H9 (cell line): ENCODE data around the gene SORD. TPM values are rescaled to one million over a fixed set of nuclear protein-coding genes. Genes with fewer than 3 reads are reported as not detected.

ENCODE experiments used
- DNase-seq: peaks from one replicate; pipeline ENCODE4 v3.0.0-alpha.2; 2017
- H2AFZ ChIP-seq: one replicate; pipeline ENCODE4 v1.6.1; 2013; ENCODE audit warnings: mild to moderate bottlenecking, low read length, control low read depth, moderate library complexity
- H2AK5ac ChIP-seq: 2 replicates; pipeline ENCODE4 v1.6.1; 2013; ENCODE audit warnings: low read length, control low read depth, mixed read lengths; ENCODE audit not compliant: insufficient read length
- H2BK120ac ChIP-seq: one replicate; pipeline ENCODE4 v1.6.1; 2013; ENCODE audit warnings: low read depth, mild to moderate bottlenecking, low read length, control low read depth, inconsistent platforms; ENCODE audit not compliant: poor library complexity, severe bottlenecking
- H2BK12ac ChIP-seq: 2 replicates; pipeline ENCODE4 v1.6.1; 2013; ENCODE audit warnings: low read length, control low read depth, mixed read lengths, low read depth; ENCODE audit not compliant: insufficient read length
- H2BK15ac ChIP-seq: 2 replicates; pipeline ENCODE4 v1.6.1; 2013; ENCODE audit warnings: low read depth, low read length, control low read depth
- H2BK20ac ChIP-seq: one replicate; pipeline ENCODE4 v1.6.1; 2013; ENCODE audit warnings: low read depth, mild to moderate bottlenecking, low read length, control low read depth, inconsistent platforms; ENCODE audit not compliant: poor library complexity, severe bottlenecking
- H2BK5ac ChIP-seq: 2 replicates; pipeline ENCODE4 v1.6.1; 2013; ENCODE audit warnings: low read length, control low read depth, mixed read lengths; ENCODE audit not compliant: insufficient read length
- H3K14ac ChIP-seq: 2 replicates; pipeline ENCODE4 v1.6.1; 2013; ENCODE audit warnings: low read length, control low read depth; ENCODE audit not compliant: insufficient read depth
- H3K18ac ChIP-seq: 2 replicates; pipeline ENCODE4 v1.6.1; 2013; ENCODE audit warnings: low read depth, mild to moderate bottlenecking, mixed read lengths, low read length, control low read depth; ENCODE audit not compliant: insufficient read length
- H3K23ac ChIP-seq: 2 replicates; pipeline ENCODE4 v1.6.1; 2013; ENCODE audit warnings: low read length, control low read depth, mixed read lengths, low read depth; ENCODE audit not compliant: insufficient read length
- H3K23me2 ChIP-seq: 2 replicates; pipeline ENCODE4 v1.6.1; 2013; ENCODE audit warnings: low read depth, mild to moderate bottlenecking, mixed read lengths, low read length, control low read depth; ENCODE audit not compliant: insufficient read length, poor library complexity, severe bottlenecking
- H3K27ac ChIP-seq: 2 replicates; pipeline ENCODE4 v1.5.1; 2013; ENCODE audit warnings: low read length, control low read depth, mixed read lengths, low read depth; ENCODE audit not compliant: insufficient read length
- H3K27me3 ChIP-seq: 2 replicates; pipeline ENCODE4 v1.6.1; 2013; ENCODE audit warnings: low read length, control low read depth, inconsistent platforms; ENCODE audit not compliant: insufficient read depth
- H3K4ac ChIP-seq: 2 replicates; pipeline ENCODE4 v1.6.1; 2013; ENCODE audit warnings: low read depth, mild to moderate bottlenecking, control low read depth, inconsistent platforms, low read length, moderate library complexity
- H3K4me1 ChIP-seq: 2 replicates; pipeline ENCODE4 v1.6.1; 2013; ENCODE audit warnings: low read length, control low read depth, inconsistent platforms; ENCODE audit not compliant: insufficient read depth
- H3K4me2 ChIP-seq: 2 replicates; pipeline ENCODE4 v1.6.1; 2013; ENCODE audit warnings: low read length, control low read depth, mixed read lengths; ENCODE audit not compliant: insufficient read length, insufficient read depth
- H3K56ac ChIP-seq: 2 replicates; pipeline ENCODE4 v1.6.1; 2013; ENCODE audit warnings: low read depth, mild to moderate bottlenecking, mixed read lengths, low read length, control low read depth; ENCODE audit not compliant: insufficient read length
- H3K79me1 ChIP-seq: 2 replicates; pipeline ENCODE4 v1.6.1; 2013; ENCODE audit warnings: low read depth, mild to moderate bottlenecking, moderate library complexity, low read length, control low read depth, inconsistent platforms; ENCODE audit not compliant: insufficient read depth, poor library complexity, severe bottlenecking
- H3K79me2 ChIP-seq: 2 replicates; pipeline ENCODE4 v1.6.1; 2013; ENCODE audit warnings: low read length, control low read depth, inconsistent platforms; ENCODE audit not compliant: insufficient read depth
- H3K9ac ChIP-seq: 2 replicates; pipeline ENCODE4 v1.6.1; 2013; ENCODE audit warnings: low read length, control low read depth, mixed read lengths; ENCODE audit not compliant: insufficient read length; ENCODE audit errors: extremely low read depth
- H3K9me3 ChIP-seq: one replicate; pipeline ENCODE4 v1.6.1; 2013; ENCODE audit warnings: low read depth, low read length, inconsistent platforms; ENCODE audit not compliant: control insufficient read depth
- H3T11ph ChIP-seq: one replicate; pipeline ENCODE4 v1.6.1; 2013; ENCODE audit warnings: mild to moderate bottlenecking, low read length, control low read depth, inconsistent platforms
- H4K20me1 ChIP-seq: one replicate; pipeline ENCODE4 v1.6.1; 2013; ENCODE audit not compliant: control insufficient read depth, insufficient read length, insufficient read depth
- H4K5ac ChIP-seq: 2 replicates; pipeline ENCODE4 v1.6.1; 2013; ENCODE audit warnings: low read depth, mild to moderate bottlenecking, mixed read lengths, low read length, control low read depth; ENCODE audit not compliant: insufficient read length
- H4K8ac ChIP-seq: replicated peaks from 2 replicates; pipeline ENCODE4 v1.6.1; 2013; ENCODE audit warnings: low read length, control low read depth, mixed read lengths, low read depth; ENCODE audit not compliant: insufficient read length
- H4K91ac ChIP-seq: 2 replicates; pipeline ENCODE4 v1.6.1; 2013; ENCODE audit warnings: low read depth, mild to moderate bottlenecking, moderate library complexity, mixed read lengths, low read length, control low read depth; ENCODE audit not compliant: insufficient read length
- H3K27ac Mint-ChIP-seq, 3 experiments: 2 replicates in 2 of 3; 3 replicates in 1 of 3; pipeline ENCODE4 v1.8.0; 2020 to 2021; ENCODE audit warnings: mixed read lengths in 3 of 3, mild to moderate bottlenecking in 1 of 3, moderate library complexity in 1 of 3
- H3K27me3 Mint-ChIP-seq: 2 replicates; pipeline ENCODE4 v1.8.0; 2021; ENCODE audit warnings: low read depth, mild to moderate bottlenecking, moderate library complexity, mixed read lengths
- H3K36me3 Mint-ChIP-seq, 3 experiments: 2 replicates in 2 of 3; 3 replicates in 1 of 3; pipeline ENCODE4 v1.8.0; 2020 to 2021; ENCODE audit warnings: low read depth in 3 of 3, mixed read lengths in 3 of 3; ENCODE audit not compliant: insufficient read depth in 1 of 3
- H3K4me1 Mint-ChIP-seq, 2 experiments: 2 replicates each; pipeline ENCODE4 v1.8.0; 2020; ENCODE audit warnings: mixed read lengths in 2 of 2
- H3K4me3 Mint-ChIP-seq, 2 experiments: 2 replicates in 1 of 2; 3 replicates in 1 of 2; pipeline ENCODE4 v1.8.0; 2020 to 2021; ENCODE audit warnings: mild to moderate bottlenecking in 2 of 2, mixed read lengths in 2 of 2, moderate library complexity in 1 of 2
- H3K9me3 Mint-ChIP-seq, 2 experiments: 2 replicates in 1 of 2; 3 replicates in 1 of 2; pipeline ENCODE4 v1.8.0; 2020; ENCODE audit warnings: mild to moderate bottlenecking in 2 of 2, mixed read lengths in 2 of 2, moderate library complexity in 1 of 2
- CTCF ChIP-seq: fragments of 200-600 bp; sonication (generic); conservative IDR thresholded peaks from 3 replicates; pipeline ENCODE4 v1.8.0; 2021; ENCODE audit warnings: antibody characterized with exemption, mild to moderate bottlenecking
- whole genome bisulfite sequencing: extraction: QIAGEN DNeasy Blood & Tissue Kit; methylation state at CpG from one replicate; pipeline ENCODE4 v1.1.7; 2013; ENCODE audit warnings: missing lambda C conversion rate, low lambda C conversion rate, mixed read lengths; ENCODE audit not compliant: insufficient read length; ENCODE audit errors: extremely low coverage; 5-methylcytosine and 5-hydroxymethylcytosine counted together
- total RNA-seq: library from RNA; stranded (reverse); gene quantifications from 2 replicates; pipeline ENCODE4 v1.2.1, GENCODE V29; 2021

Gene SORD
- total RNA-seq, 1 experiment from 2014 or later, result 35.2 TPM

DNA sequence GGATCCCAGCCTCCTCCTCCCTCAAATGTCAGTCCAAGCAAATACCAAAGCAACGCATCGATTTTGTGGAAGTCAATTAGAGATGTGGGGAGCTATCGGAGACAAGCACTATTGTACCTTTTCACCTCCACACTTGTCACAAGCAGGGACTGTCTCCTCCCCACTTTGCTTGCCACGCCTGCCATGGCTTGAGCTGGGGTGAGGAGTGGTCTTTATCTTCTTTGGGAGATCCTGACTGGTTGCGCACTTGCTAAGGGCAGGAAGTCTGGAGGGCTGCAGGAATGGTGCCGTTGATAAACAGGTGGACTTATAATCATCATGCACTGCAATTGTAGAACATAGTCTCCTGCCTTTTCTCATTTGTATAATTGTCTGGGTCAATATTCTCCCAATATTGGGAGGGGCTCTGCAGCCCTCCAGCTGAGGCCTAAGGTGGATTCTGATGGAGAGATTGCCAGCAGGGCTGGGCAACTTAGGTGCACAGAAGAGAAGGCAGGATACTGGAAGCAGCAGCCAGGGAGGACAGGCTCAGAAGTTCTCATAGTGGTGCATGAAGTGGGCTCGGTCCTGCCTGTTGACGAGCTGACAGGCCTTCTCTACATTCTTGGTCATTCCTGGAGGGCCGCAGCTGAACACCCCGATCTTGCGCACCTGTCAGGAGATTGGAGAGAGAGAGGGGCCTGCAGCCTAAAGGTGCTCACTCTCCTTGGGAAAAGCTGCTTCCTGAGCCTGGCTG lies 70.8 kb downstream of the SORD start:
- no peak overlapping the region for H2AFZ ChIP-seq
- no peaks in the 10 kb centered on the region for H3K79me2 ChIP-seq
- H2BK15ac ChIP-seq, result no peak overlapping the region
- no peaks in the 10 kb centered on the region for H3K79me1 ChIP-seq
- no peak for DNase-seq
- H3T11ph ChIP-seq, result no peak overlapping the region
- H4K5ac ChIP-seq, result no peak overlapping the region
- H3K23ac ChIP-seq, result no peak overlapping the region
- H3K56ac ChIP-seq, result no peak overlapping the region
- H3K36me3 Mint-ChIP-seq, result no peaks in the 10 kb centered on the region; a peak in 1 of 7 replicates
- no peak overlapping the region for H3K27ac ChIP-seq
- H3K4me1 Mint-ChIP-seq, result no peaks in the 10 kb centered on the region
- H3K9me3 Mint-ChIP-seq, result no peaks in the 10 kb centered on the region; a peak in 1 of 5 replicates
- H4K20me1 ChIP-seq, result no peaks in the 10 kb centered on the region
- no peak overlapping the region for H3K9ac ChIP-seq
- no peak overlapping the region for H4K91ac ChIP-seq
- H4K8ac ChIP-seq, result no peak overlapping the region
- H2BK5ac ChIP-seq, result no peak overlapping the region
- no peak overlapping the region for H3K4me2 ChIP-seq
- H2BK120ac ChIP-seq, result no peak overlapping the region
- WGBS, result no CpG with 5 or more reads among the region's 11 CpGs
- TF ChIP-seq CTCF, result no peak
- H3K9me3 ChIP-seq, result no peaks in the 10 kb centered on the region
- no peak overlapping the region; the same call in 1 of the 2 replicates for H3K14ac ChIP-seq
- no peak overlapping the region for H2BK20ac ChIP-seq
- H2BK12ac ChIP-seq, result no peak overlapping the region
- no peak overlapping the region for H2AK5ac ChIP-seq
- peaks cover 17% of the 10 kb centered on the region for H3K27me3 Mint-ChIP-seq
- H3K4me3 Mint-ChIP-seq, result no peak overlapping the region
- no peak overlapping the region for H3K4ac ChIP-seq
- no peaks in the 10 kb centered on the region for H3K4me1 ChIP-seq
- H3K23me2 ChIP-seq, result no peaks in the 10 kb centered on the region
- H3K27ac Mint-ChIP-seq, result no peak overlapping the region
- H3K18ac ChIP-seq, result no peak overlapping the region
- no peaks in the 10 kb centered on the region for H3K27me3 ChIP-seq
